Left renal pelvis (tissue), 4 donors: ENCODE results near the gene STXBP1. TPM values are rescaled to one million over a fixed set of nuclear protein-coding genes. Genes with fewer than 3 reads are reported as not detected.
"Not testable (repeated sequence)": the region's sequence is repeated elsewhere in the genome, so short reads cannot be mapped to it uniquely, and the experiment has no call there.

Experiments used
- DNase-seq, 4 donors: peaks; one replicate each; pipeline ENCODE4 v3.0.0-alpha.2; 2013; ENCODE audit warnings: low read depth in 4 of 4, low spot score in 3 of 4
- polyA plus RNA-seq, 4 donors: library from polyadenylated mRNA; unstranded; fragments of 120-200 nt; gene quantifications; one replicate each; pipeline ENCODE4 v1.2.1, GENCODE V29; 2013; ENCODE audit not compliant: insufficient read length in 4 of 4

STXBP1 gene
- polyA plus RNA-seq, 4 donors, result 23.8 to 36.9 (median 29.2) TPM

GRCh38 chr9:127611603-127611898 is 526 bp upstream of the STXBP1 start:
- no peak for DNase-seq

GRCh38 chr9:127612939-127613582 is 984 bp downstream of the STXBP1 start:
- no peak for DNase-seq

- no peak for DNase-seq
Observed at GRCh38 chr9:127613583-127613954, 1.5 kb downstream of the STXBP1 start.

DNA sequence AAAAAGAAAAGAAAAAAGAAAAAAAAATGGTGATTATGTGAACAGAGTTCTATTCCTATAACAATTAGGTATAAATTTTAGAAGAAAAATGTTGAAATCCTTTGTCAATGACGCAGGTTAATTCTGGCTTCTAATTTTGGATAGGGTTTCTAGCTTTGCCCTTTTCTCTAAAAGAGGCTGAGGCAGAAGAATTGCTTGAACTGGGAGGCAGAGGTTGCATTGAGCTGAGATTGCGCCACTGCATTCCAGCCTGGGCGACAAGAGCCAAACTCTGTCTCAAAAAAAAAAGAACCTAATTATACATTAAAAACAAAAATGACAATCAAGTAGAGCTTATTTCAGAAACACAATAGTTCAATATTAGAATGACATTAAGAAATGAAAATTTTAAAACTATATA is 2.9 kb downstream of the STXBP1 start:
- no peak for DNase-seq

DNA sequence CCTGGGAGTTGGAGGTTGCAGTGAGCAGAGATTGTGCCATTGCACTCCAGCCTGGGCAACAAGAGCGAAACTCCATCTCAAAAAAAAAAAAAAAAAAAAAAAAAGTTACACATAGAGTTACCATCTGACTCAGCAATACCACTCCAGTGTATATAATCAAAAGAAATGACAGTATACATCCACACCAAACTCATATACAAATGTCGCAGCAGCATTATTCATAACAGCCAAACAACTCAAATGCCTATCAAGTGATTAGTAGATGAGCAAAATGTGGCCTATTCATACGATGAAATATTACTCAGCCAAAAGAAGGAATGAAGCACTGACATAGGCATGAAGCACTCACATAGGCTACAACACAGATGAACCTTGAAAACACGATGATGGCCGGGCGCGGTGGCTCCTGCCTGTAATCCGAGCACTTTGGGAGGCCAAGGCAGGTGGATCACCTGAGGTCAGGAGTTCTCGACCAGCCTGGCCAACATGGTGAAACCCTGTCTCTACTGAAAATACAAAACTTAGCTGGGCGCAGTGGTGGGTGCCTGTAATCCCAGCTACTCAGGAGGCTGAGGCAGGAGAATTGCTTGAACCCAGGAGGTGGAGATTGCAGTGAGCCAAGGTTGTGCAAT is 9.4 kb downstream of the STXBP1 start:
- DNase-seq, result not testable (repeated sequence)

DNA sequence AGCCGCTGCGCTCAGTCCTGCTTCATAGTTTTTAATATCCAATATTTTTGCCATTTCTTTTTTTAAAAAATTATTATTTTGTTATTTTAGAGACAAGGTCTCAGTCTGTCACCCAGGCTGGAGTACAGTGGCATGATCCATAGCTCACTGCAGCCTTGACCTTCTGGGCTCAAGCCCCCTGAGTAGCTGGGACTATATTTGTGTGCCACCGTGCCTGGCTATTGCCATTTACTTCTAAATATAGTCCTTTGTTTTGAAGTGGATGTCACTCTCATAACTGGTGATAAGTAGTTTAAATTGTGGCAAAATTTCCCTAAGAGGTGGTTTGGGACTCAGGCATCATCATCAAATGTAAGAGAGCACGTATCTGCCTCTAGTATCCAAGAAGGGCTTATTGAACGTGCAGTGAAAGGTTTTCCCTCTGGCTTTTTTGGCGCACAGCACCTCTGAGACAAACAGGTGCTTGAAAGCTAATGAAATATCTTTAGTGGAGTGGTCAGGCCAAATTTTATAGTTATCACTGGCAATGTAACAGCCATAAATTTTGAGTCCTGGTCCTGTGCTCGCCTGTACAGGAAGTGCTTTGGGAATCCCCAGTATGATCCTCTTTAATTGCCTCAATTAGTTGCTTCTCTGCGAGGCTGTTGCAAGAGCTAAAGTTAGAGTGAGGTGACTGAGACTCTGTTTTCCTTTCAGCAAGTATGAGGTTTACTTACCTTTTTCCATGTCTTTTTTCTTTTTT is 14.8 kb downstream of the STXBP1 start:
- DNase-seq, result no peak

DNA sequence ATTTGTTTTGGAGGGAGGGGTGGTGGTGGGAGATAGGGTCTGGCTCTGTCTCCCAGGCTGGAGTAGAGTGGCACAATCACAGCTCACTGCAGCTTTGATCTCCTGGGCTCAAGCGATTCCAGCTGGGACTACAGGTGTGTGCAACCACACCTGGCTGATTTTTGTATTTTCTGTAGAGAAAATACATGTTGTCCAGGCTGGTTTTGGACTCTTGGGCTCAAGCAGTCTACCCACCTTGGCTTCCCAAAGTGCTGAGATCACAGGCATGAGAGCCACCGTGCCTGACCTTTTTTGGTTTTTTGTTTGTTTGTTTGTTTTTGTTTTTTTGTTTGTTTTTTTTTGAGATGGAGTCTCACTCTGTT is 15.4 kb downstream of the STXBP1 start:
- DNase-seq, result no peak

- DNase-seq, result no peak
Observed at GRCh38 chr9:127628758-127629467, 16.8 kb downstream of the STXBP1 start.

GRCh38 chr9:127629468-127630081 is 17.5 kb downstream of the STXBP1 start:
- DNase-seq, result no peak

DNA sequence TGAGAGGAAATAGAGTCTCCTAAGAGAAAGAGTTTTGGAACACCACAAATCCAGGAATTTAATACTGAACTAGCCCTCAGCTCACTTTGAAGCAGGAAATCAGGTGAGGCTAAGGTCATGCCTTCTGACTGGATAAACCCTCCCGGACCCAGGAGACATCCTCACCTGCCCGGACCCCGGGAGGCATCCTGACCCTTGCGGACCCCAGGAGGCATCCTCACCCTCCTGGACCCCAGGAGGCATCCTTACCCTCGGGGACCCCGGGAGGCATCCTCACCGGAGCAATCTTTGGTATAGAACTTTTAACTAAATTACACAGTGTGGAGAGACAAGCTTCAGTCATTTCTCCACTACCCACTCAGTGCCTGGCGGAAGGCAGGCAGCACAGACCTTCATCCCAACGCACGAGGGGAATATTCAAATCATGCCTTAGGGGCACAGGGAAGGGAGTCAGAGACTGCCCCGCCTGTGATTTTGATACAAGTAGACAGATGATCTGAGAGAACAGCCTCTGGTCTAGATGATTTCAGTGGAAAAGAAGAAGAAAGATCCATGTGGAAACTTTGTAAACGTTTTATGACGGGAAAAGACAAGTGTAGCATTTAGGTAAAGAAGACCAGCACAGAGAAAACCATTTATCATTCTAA is 21.3 kb downstream of the STXBP1 start:
- DNase-seq, result no peak

- DNase-seq, result no peak
Observed at GRCh38 chr9:127634021-127634420, 21.9 kb downstream of the STXBP1 start.

GRCh38 chr9:127634698-127635097 is 22.6 kb downstream of the STXBP1 start:
- DNase-seq, result no peak

GRCh38 chr9:127635201-127635735 is 23.2 kb downstream of the STXBP1 start:
- DNase-seq, result no peak

DNA sequence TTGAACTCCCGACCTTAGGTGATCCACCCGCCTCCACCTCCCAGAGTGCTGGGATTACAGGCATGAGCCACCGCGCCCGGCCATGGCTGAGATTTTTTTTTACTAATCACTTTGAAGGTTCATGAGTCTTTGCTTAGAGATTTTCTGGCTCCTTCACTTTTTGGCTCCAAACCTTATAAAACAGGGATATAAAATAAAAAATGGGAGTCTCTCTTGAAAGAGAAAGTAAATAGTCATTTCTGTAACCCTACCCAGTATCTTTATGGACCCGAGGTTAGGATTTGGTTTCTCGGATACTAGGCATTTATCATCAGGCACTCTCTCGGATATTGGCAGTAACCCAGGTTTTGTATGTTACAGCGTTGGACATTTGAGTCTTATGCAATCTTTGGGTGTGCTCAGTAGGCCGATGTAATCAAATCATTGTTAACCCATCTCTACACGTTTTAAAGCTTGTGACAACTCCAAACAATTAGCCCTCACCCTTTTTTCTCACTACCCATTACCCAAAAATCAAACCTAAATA is 25.3 kb downstream of the STXBP1 start:
- DNase-seq, result no peak

DNA sequence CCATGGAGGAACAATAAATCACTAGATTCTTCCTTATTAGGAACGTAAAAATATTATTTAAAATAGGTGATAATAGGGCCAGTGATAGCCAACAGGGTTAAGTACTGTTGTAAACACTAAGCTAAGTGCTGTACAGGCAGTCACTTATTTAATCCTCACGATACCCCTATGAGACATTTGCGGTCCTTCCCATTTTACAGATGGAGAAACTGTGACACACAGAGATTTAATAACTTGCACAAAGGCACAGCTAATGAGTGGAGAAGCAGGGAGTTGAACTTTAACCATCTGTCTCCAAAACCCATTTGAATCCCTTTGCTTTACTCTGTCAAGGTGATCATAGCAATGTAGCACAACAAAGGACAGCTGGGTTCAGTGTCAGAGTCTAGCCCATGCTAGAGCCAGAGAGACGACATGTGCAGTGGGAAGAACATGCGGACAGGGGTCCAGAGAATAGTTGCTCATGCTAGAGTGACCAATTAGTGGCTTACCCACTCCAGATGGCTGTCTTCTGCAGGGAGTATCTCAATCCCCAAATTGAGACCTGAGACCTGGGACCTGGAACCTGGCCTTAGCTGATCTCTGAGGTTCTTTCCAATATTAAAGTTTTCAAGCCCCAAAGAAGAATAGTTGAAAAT is 28.9 kb downstream of the STXBP1 start:
- no peak for DNase-seq

GRCh38 chr9:127642082-127642740 is 30.1 kb downstream of the STXBP1 start:
- no peak for DNase-seq

- no peak for DNase-seq
Observed at GRCh38 chr9:127644146-127644827, 32.2 kb downstream of the STXBP1 start.

DNA sequence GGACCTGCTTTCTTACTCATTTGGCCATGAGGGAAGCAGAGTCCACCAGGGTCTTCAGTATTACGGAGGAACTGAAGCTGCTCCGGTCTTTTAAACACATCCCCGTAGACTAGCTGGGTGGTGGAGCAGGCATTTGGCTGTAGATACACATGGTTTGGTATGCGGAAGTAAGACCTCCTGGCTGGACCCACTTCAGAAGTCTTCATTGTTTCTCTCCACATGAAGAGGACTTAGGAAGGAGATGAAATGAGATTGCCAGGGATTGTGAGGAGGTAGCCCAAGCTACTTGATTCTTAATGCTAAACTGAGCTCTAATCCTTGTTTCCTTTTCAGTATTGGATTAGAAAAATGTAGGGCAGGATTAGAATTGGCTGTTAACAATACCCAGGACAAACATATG is 32.9 kb downstream of the STXBP1 start:
- DNase-seq, result no peak

DNA sequence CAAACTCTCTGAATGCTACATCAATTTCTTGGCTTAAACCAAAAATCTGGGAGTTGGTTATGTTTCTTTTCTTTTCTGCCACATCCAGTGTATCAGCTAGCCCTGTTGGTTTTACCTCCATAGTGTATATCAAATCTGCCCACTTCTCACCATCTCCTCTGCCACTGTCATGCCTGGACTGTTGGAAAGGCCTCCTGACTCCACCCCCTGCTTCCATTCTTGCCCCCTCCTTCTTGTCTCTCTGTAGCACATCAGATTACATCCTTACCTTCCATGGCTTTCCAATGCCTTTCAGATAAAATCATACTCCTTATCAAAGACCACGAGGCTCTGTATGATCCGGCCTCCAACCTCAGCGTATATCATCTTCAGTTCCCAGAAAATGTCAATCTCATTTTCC is 35.4 kb downstream of the STXBP1 start:
- DNase-seq, result no peak
